ENCODE results near the gene ENTHD1.
"Not testable (repeated sequence)": the region's sequence is repeated elsewhere in the genome, so short reads cannot be mapped to it uniquely, and the experiment has no call there.

ENTHD1 gene

GRCh38 chr22:39851606-39852315 is 41.8 kb downstream of the ENTHD1 start:
- DNase-seq (ENCODE audit: low read depth in 2 of 2), result no peak

- DNase-seq (ENCODE audit: low read depth in 2 of 2), result no peak
These were observed 46.1 kb downstream of the ENTHD1 start for GRCh38 chr22:39847477-39847876.

- DNase-seq (ENCODE audit: low read depth in 2 of 2), result not testable (repeated sequence)
These were observed 47.0 kb downstream of the ENTHD1 start for GRCh38 chr22:39846539-39846938.

- DNase-seq (ENCODE audit: low read depth in 2 of 2), result no peak
These were observed 48.0 kb downstream of the ENTHD1 start for GRCh38 chr22:39845529-39845928.

GRCh38 chr22:39839917-39840510 is 53.5 kb downstream of the ENTHD1 start:
- DNase-seq (ENCODE audit: low read depth in 2 of 2), result no peak

GRCh38 chr22:39839204-39839603 is 54.4 kb downstream of the ENTHD1 start:
- no peak for DNase-seq (ENCODE audit: low read depth in 2 of 2)

- DNase-seq (ENCODE audit: low read depth in 2 of 2), result no peak
These were observed 60.0 kb downstream of the ENTHD1 start for GRCh38 chr22:39833610-39834009.

GRCh38 chr22:39833093-39833492 is 60.5 kb downstream of the ENTHD1 start:
- no peak for DNase-seq (ENCODE audit: low read depth in 2 of 2)

- no peak for DNase-seq (ENCODE audit: low read depth in 2 of 2)
These were observed 60.9 kb downstream of the ENTHD1 start for GRCh38 chr22:39832627-39833074.

GRCh38 chr22:39825661-39826102 is 67.9 kb downstream of the ENTHD1 start:
- DNase-seq (ENCODE audit: low read depth in 2 of 2), result no peak

- DNase-seq (ENCODE audit: low read depth in 2 of 2), result no peak
These were observed 72.6 kb downstream of the ENTHD1 start for GRCh38 chr22:39821008-39821407.

GRCh38 chr22:39820256-39820655 is 73.3 kb downstream of the ENTHD1 start:
- no peak for DNase-seq (ENCODE audit: low read depth in 2 of 2)

GRCh38 chr22:39819429-39819828 is 74.1 kb downstream of the ENTHD1 start:
- DNase-seq (ENCODE audit: low read depth in 2 of 2), result no peak

GRCh38 chr22:39818094-39818493 is 75.5 kb downstream of the ENTHD1 start:
- no peak for DNase-seq (ENCODE audit: low read depth in 2 of 2)

- no peak for DNase-seq (ENCODE audit: low read depth in 2 of 2)
These were observed 77.6 kb downstream of the ENTHD1 start for GRCh38 chr22:39815932-39816331.

GRCh38 chr22:39814899-39815298 is 78.7 kb downstream of the ENTHD1 start:
- no peak for DNase-seq (ENCODE audit: low read depth in 2 of 2)

GRCh38 chr22:39809772-39810557 is 83.6 kb downstream of the ENTHD1 start:
- no peak for DNase-seq (ENCODE audit: low read depth in 2 of 2)

- no peak for DNase-seq (ENCODE audit: low read depth in 2 of 2)
These were observed 85.5 kb downstream of the ENTHD1 start for GRCh38 chr22:39808081-39808480.

- DNase-seq (ENCODE audit: low read depth in 2 of 2), result no peak
These were observed 87.5 kb downstream of the ENTHD1 start for GRCh38 chr22:39806109-39806508.

- DNase-seq (ENCODE audit: low read depth in 2 of 2), result no peak
These were observed 88.4 kb downstream of the ENTHD1 start for GRCh38 chr22:39805117-39805516.

GRCh38 chr22:39802682-39803081 is 90.9 kb downstream of the ENTHD1 start:
- no peak for DNase-seq (ENCODE audit: low read depth in 2 of 2)

- DNase-seq (ENCODE audit: low read depth in 2 of 2), result no peak
These were observed 92.6 kb downstream of the ENTHD1 start for GRCh38 chr22:39800790-39801520.

All from stimulated activated CD8-positive, alpha-beta memory T cell treated with anti-CD3 and anti-CD28 coated beads, Interleukin-7, amount 100 ng/mL, for 1 hour (primary cell).